A549 (cell line): ENCODE results near the gene FLVCR1. TPM values are rescaled to one million over a fixed set of nuclear protein-coding genes. Genes with fewer than 3 reads are reported as not detected.
A peak's percentile ranks its signal among the peaks of the same experiment; 100 is the strongest.

Experiments used
- ATOH8 ChIP-seq: fragments of 250-450 bp; sonication (Bioruptor Pico); IDR thresholded peaks from 2 replicates; pipeline ENCODE4 v1.5.0; 2020; ENCODE audit warnings: low read depth, mild to moderate bottlenecking, moderate library complexity
- CBX2 ChIP-seq: fragments of 200-600 bp; sonication (generic); IDR thresholded peaks from 2 replicates; pipeline ENCODE4 v1.6.1; 2016; ENCODE audit warnings: low read depth, mild to moderate bottlenecking, borderline replicate concordance
- CHD4 ChIP-seq: fragments of 200-600 bp; sonication (generic); IDR thresholded peaks from 2 replicates; pipeline ENCODE4 v1.6.1; 2016; ENCODE audit warnings: antibody characterized with exemption, mild to moderate bottlenecking, borderline replicate concordance
- CTCF ChIP-seq: fragments of >200 bp; sonication (Bioruptor Twin); formaldehyde crosslinking; IDR thresholded peaks from 3 replicates; pipeline ENCODE4 v1.5.1; 2016
- EHF ChIP-seq: fragments of 250-450 bp; sonication (Bioruptor Pico); IDR thresholded peaks from 2 replicates; pipeline ENCODE4 v1.5.0; 2020; ENCODE audit warnings: mild to moderate bottlenecking
- EHMT2 ChIP-seq: fragments of 200-600 bp; sonication (generic); IDR thresholded peaks from 2 replicates; pipeline ENCODE4 v1.6.1; 2016; ENCODE audit warnings: antibody characterized with exemption, low read depth, mild to moderate bottlenecking, moderate library complexity
- FOXS1 ChIP-seq: fragments of 250-450 bp; sonication (Bioruptor Pico); IDR thresholded peaks from 2 replicates; pipeline ENCODE4 v1.5.0; 2020; ENCODE audit warnings: mild to moderate bottlenecking, moderate library complexity
- HEYL ChIP-seq: fragments of 250-450 bp; sonication (Bioruptor Pico); IDR thresholded peaks from 2 replicates; pipeline ENCODE4 v1.8.0; 2021; ENCODE audit warnings: mild to moderate bottlenecking, moderate library complexity
- HMGXB4 ChIP-seq: fragments of 250-450 bp; sonication (Bioruptor Pico); IDR thresholded peaks from 2 replicates; pipeline ENCODE4 v1.5.0; 2021; ENCODE audit warnings: mild to moderate bottlenecking, moderate library complexity, borderline replicate concordance
- HOXA7 ChIP-seq: fragments of 250-450 bp; sonication (Bioruptor Pico); IDR thresholded peaks from 2 replicates; pipeline ENCODE4 v1.5.0; 2020; ENCODE audit warnings: mild to moderate bottlenecking, moderate library complexity
- HOXB5 ChIP-seq: fragments of 250-450 bp; sonication (Bioruptor Pico); IDR thresholded peaks from 2 replicates; pipeline ENCODE4 v1.5.0; 2020; ENCODE audit warnings: mild to moderate bottlenecking, moderate library complexity
- KDM1A ChIP-seq: fragments of 200-600 bp; sonication (generic); IDR thresholded peaks from 2 replicates; pipeline ENCODE4 v1.6.1; 2016; ENCODE audit warnings: low read depth, mild to moderate bottlenecking
- KDM5A ChIP-seq: fragments of 200-600 bp; sonication (generic); IDR thresholded peaks from 2 replicates; pipeline ENCODE4 v1.6.1; 2016; ENCODE audit warnings: antibody characterized with exemption, mild to moderate bottlenecking
- MAFK ChIP-seq: fragments of 450-650 bp; IDR thresholded peaks from 2 replicates; pipeline ENCODE4 v1.6.1; 2014; ENCODE audit not compliant: partially characterized antibody
- NPAS2 ChIP-seq: fragments of 250-450 bp; sonication (Bioruptor Pico); IDR thresholded peaks from 2 replicates; pipeline ENCODE4 v1.8.0; 2022; ENCODE audit warnings: mild to moderate bottlenecking, moderate library complexity, borderline replicate concordance
- PBX3 ChIP-seq: IDR thresholded peaks from 2 replicates; pipeline ENCODE4 v1.6.1; 2012
- PHF8 ChIP-seq: fragments of 200-600 bp; sonication (generic); IDR thresholded peaks from 2 replicates; pipeline ENCODE4 v1.6.1; 2016; ENCODE audit warnings: low read depth, mild to moderate bottlenecking, antibody characterized with exemption, moderate library complexity, borderline replicate concordance
- POLR2AphosphoS2 ChIP-seq: conservative IDR thresholded peaks from 2 replicates; pipeline ENCODE4 v1.6.1; 2012; ENCODE audit warnings: low read length, improper control_type of control experiment, inconsistent platforms
- RARB ChIP-seq: fragments of 250-450 bp; sonication (Bioruptor Pico); IDR thresholded peaks from 2 replicates; pipeline ENCODE4 v1.8.0; 2021; ENCODE audit warnings: mild to moderate bottlenecking, moderate library complexity
- ZFP36 ChIP-seq: fragments of 450-650 bp; IDR thresholded peaks from 2 replicates; pipeline ENCODE4 v1.6.1; 2014; ENCODE audit warnings: borderline replicate concordance; ENCODE audit not compliant: partially characterized antibody
- ZNF302 ChIP-seq: fragments of 250-450 bp; sonication (Bioruptor Pico); IDR thresholded peaks from 2 replicates; pipeline ENCODE4 v1.9.0; 2021; ENCODE audit warnings: inconsistent platforms, mild to moderate bottlenecking, moderate library complexity
- ZSCAN20 ChIP-seq: fragments of 250-450 bp; sonication (Bioruptor Pico); IDR thresholded peaks from 2 replicates; pipeline ENCODE4 v1.8.0; 2022; ENCODE audit warnings: mild to moderate bottlenecking, moderate library complexity
- polyA plus RNA-seq, 4 experiments: library from polyadenylated mRNA; depleted of rRNA in 3 of 4; stranded (reverse); fragments of >200 nt; fragmentation: RNase III in 1 of 4; extraction: RNeasy Plus Mini Kit Qiagen cat#74134 plus additional on column Dnase treatment in 1 of 4; gene quantifications; 2 replicates in 3 of 4; 3 replicates in 1 of 4; pipeline ENCODE4 v1.2.3, GENCODE V29; 2011 to 2017

FLVCR1 gene
- polyA plus RNA-seq, 2 of the 4 experiments (the other 2 are of a cell fraction), result 14.9 to 15.4 TPM

GRCh38 chr1:212915245-212916091, 57.4 kb downstream of the FLVCR1 start (continued):
- TF ChIP-seq RARB (CRISPR knock-in tag) (peak; percentile 70; the same call in 1 of the 2 replicates), EHMT2 (no peak), MAFK (peak; percentile 87), FOXS1 (CRISPR knock-in tag) (no peak), ZNF302 (CRISPR knock-in tag) (no peak; the same call in 1 of the 2 replicates), ZFP36 (no peak), KDM1A (no peak), KDM5A (no peak), PHF8 (no peak), HOXA7 (CRISPR knock-in tag) (peak; percentile 75; the same call in 1 of the 2 replicates), NPAS2 (CRISPR knock-in tag) (no peak), HEYL (CRISPR knock-in tag) (no peak), CBX2 (no peak), HMGXB4 (no peak), CHD4 (no peak), ZSCAN20 (no peak), EHF (CRISPR knock-in tag) (0 out of 2 replicates have a peak, but pooled peaks have one; percentile 60), ATOH8 (peak; percentile 89), POLR2AphosphoS2 (no peak), HOXB5 (CRISPR knock-in tag) (peak; percentile 86), PBX3 (no peak), CTCF (peak; percentile 75)
